ENCODE results near the gene SPA17. TPM values are rescaled to one million over a fixed set of nuclear protein-coding genes. Genes with fewer than 3 reads are reported as not detected.

SPA17 gene
- total and polyA plus RNA-seq, 4 donors: 14.4 to 28.9 (median 16.0) TPM

- H3K27ac ChIP-seq (ENCODE audit: low read depth in 1 of 2, low read length in 1 of 2): no peak overlapping the region
- peaks cover 0 to 3% (median under 1%) of the 10 kb centered on the region in 4 donors for H3K36me3 ChIP-seq (ENCODE audit: control insufficient read depth in 4 of 4, insufficient read depth in 4 of 4, low read length in 4 of 4)
- no peaks in the 10 kb centered on the region for H3K27me3 ChIP-seq (ENCODE audit: control insufficient read depth in 3 of 3, insufficient read depth in 3 of 3, low read length in 2 of 3)
- H3K9me3 ChIP-seq (ENCODE audit: control insufficient read depth in 4 of 4, insufficient read depth in 3 of 4, low read length in 3 of 4): no peaks in the 10 kb centered on the region
- no peak overlapping the region for H3K4me3 ChIP-seq
- no peak for DNase-seq
- 89 to 92% methylated on average over 4 of the region's 4 CpGs for WGBS, 2 donors
- no peak for TF ChIP-seq CTCF (IDR thresholded peaks at IDR 0.05; ENCODE audit: control extremely low read depth, extremely low read depth)
- no peak for ATAC-seq (ENCODE audit: insufficient read depth, low FRiP score)
- peaks cover 0 to 3% (median 0%) of the 10 kb centered on the region in 5 donors for H3K4me1 ChIP-seq (ENCODE audit: control insufficient read depth in 5 of 5, insufficient read depth in 5 of 5, low read length in 5 of 5)
- H3K9ac ChIP-seq (ENCODE audit: insufficient read depth in 1 of 2, low read length in 2 of 2): no peak overlapping the region
Measured at GRCh38 chr11:124662106-124662505, 11.6 kb upstream of the SPA17 start.

- H3K9ac ChIP-seq (ENCODE audit: insufficient read depth in 1 of 2, low read length in 2 of 2): no peak overlapping the region
- ATAC-seq (ENCODE audit: insufficient read depth, low FRiP score) (no peak), DNase-seq (no peak)
- no peaks in the 10 kb centered on the region for H3K9me3 ChIP-seq (ENCODE audit: control insufficient read depth in 4 of 4, insufficient read depth in 3 of 4, low read length in 3 of 4)
- H3K27me3 ChIP-seq (ENCODE audit: control insufficient read depth in 3 of 3, insufficient read depth in 3 of 3, low read length in 2 of 3): no peaks in the 10 kb centered on the region
- H3K4me1 ChIP-seq (ENCODE audit: control insufficient read depth in 5 of 5, insufficient read depth in 5 of 5, low read length in 5 of 5): no peaks in the 10 kb centered on the region
- peaks cover 0 to 4% (median under 1%) of the 10 kb centered on the region in 4 donors for H3K36me3 ChIP-seq (ENCODE audit: control insufficient read depth in 4 of 4, insufficient read depth in 4 of 4, low read length in 4 of 4)
- no peak overlapping the region for H3K27ac ChIP-seq (ENCODE audit: low read depth in 1 of 2, low read length in 1 of 2)
- TF ChIP-seq CTCF (IDR thresholded peaks at IDR 0.05; ENCODE audit: control extremely low read depth, extremely low read depth): no peak
- WGBS, 2 donors: 93 to 98% methylated on average over 2 of the region's 2 CpGs
- no peak overlapping the region for H3K4me3 ChIP-seq
Measured at GRCh38 chr11:124663861-124664260, 9.8 kb upstream of the SPA17 start.

- Histone ChIP-seq H3K9me3 (ENCODE audit: control insufficient read depth in 4 of 4, insufficient read depth in 3 of 4, low read length in 3 of 4) (no peaks in the 10 kb centered on the region), H3K9ac (ENCODE audit: insufficient read depth in 1 of 2, low read length in 2 of 2) (no peak overlapping the region), H3K27me3 (ENCODE audit: control insufficient read depth in 3 of 3, insufficient read depth in 3 of 3, low read length in 2 of 3) (no peaks in the 10 kb centered on the region), H3K4me1 (ENCODE audit: control insufficient read depth in 5 of 5, insufficient read depth in 5 of 5, low read length in 5 of 5) (no peaks in the 10 kb centered on the region), H3K36me3 (ENCODE audit: control insufficient read depth in 4 of 4, insufficient read depth in 4 of 4, low read length in 4 of 4) (peaks cover 0 to 4% (median under 1%) of the 10 kb centered on the region in 4 donors), H3K27ac (ENCODE audit: low read depth in 1 of 2, low read length in 1 of 2) (no peak overlapping the region), H3K4me3 (no peak overlapping the region)
- no peak for TF ChIP-seq CTCF (IDR thresholded peaks at IDR 0.05; ENCODE audit: control extremely low read depth, extremely low read depth)
- 96 to 98% methylated on average over 3 of the region's 3 CpGs for WGBS, 2 donors
- ATAC-seq (ENCODE audit: insufficient read depth, low FRiP score) (no peak), DNase-seq (no peak)
Measured at GRCh38 chr11:124667601-124668000, 6.1 kb upstream of the SPA17 start.

GRCh38 chr11:124669193-124669592 lies 4.5 kb upstream of the SPA17 start:
- peak; percentile 77 for TF ChIP-seq CTCF (IDR thresholded peaks at IDR 0.05; ENCODE audit: control extremely low read depth, extremely low read depth)
- no peak overlapping the region for H3K27ac ChIP-seq (ENCODE audit: low read depth in 1 of 2, low read length in 1 of 2)
- DNase-seq: peak in 2 of 3 donors; percentile 45 to 68
- 25 to 26% methylated on average over 8 of the region's 8 CpGs for WGBS, 2 donors
- peaks cover 0 to 10% (median 0%) of the 10 kb centered on the region in 5 donors for H3K4me1 ChIP-seq (ENCODE audit: control insufficient read depth in 5 of 5, insufficient read depth in 5 of 5, low read length in 5 of 5)
- ATAC-seq (ENCODE audit: insufficient read depth, low FRiP score): no peak
- H3K27me3 ChIP-seq (ENCODE audit: control insufficient read depth in 3 of 3, insufficient read depth in 3 of 3, low read length in 2 of 3): no peaks in the 10 kb centered on the region
- no peak overlapping the region for H3K4me3 ChIP-seq
- H3K9ac ChIP-seq (ENCODE audit: insufficient read depth in 1 of 2, low read length in 2 of 2): no peak overlapping the region
- no peaks in the 10 kb centered on the region for H3K9me3 ChIP-seq (ENCODE audit: control insufficient read depth in 4 of 4, insufficient read depth in 3 of 4, low read length in 3 of 4)
- peaks cover 0 to 4% (median under 1%) of the 10 kb centered on the region in 4 donors for H3K36me3 ChIP-seq (ENCODE audit: control insufficient read depth in 4 of 4, insufficient read depth in 4 of 4, low read length in 4 of 4)

Measured in lung (tissue), 12 donors.